B cell (primary cell): ENCODE measurements around the gene ARRB1. TPM values are rescaled to one million over a fixed set of nuclear protein-coding genes. Genes with fewer than 3 reads are reported as not detected.

Experiments used
- ATAC-seq: fragments of 200-7000 bp; cut with Tn5 transposase; one replicate; pipeline ENCODE4 v1.10.0; 2021; ENCODE audit warnings: low read depth, mild to moderate bottlenecking, moderate number of reproducible peaks, moderate library complexity
- CTCF ChIA-PET: fragments of 350-600 bp; sonication (Branson Sonifier 250); formaldehyde crosslinking; loops from one replicate; lab custom pipeline; 2021; ENCODE audit warnings: antibody characterized with exemption, inconsistent platforms; lab: Charles Lee
- POLR2A ChIA-PET: fragments of 350-600 bp; sonication (Branson Sonifier 250); formaldehyde crosslinking; loops from one replicate; lab custom pipeline; 2021; ENCODE audit warnings: antibody characterized with exemption; lab: Charles Lee
- DNase-seq: peaks from one replicate; pipeline ENCODE4 v3.0.0; 2013
- H2AFZ ChIP-seq: 2 replicates; pipeline ENCODE4 v1.6.1; 2012; ENCODE audit warnings: mild to moderate bottlenecking, low read depth, low read length; ENCODE audit not compliant: insufficient read depth, poor library complexity, severe bottlenecking
- H3K27ac ChIP-seq, 2 donors: 1 replicate in 1 of 2; 2 replicates in 1 of 2; pipeline ENCODE4 v1.5.1; 2012 to 2013; ENCODE audit warnings: low read length in 2 of 2, mild to moderate bottlenecking in 2 of 2, moderate library complexity in 1 of 2
- H3K27me3 ChIP-seq, 4 experiments: fragments of 200-600 bp in 1 of 4; sonication (generic) in 1 of 4; replicated peaks in 1 of 4; 1 replicate in 2 of 4; 2 replicates in 2 of 4; pipeline versions ENCODE4 v1.6.1 to v1.7.0; 2013 to 2016; ENCODE audit warnings: low read length in 3 of 4, mild to moderate bottlenecking in 2 of 4, mixed read lengths in 1 of 4, moderate library complexity in 1 of 4; ENCODE audit not compliant: insufficient read depth in 4 of 4, control insufficient read depth in 3 of 4; ENCODE audit errors: control extremely low read depth in 1 of 4
- H3K36me3 ChIP-seq, 2 experiments: replicated peaks in 1 of 2; 1 replicate in 1 of 2; 2 replicates in 1 of 2; pipeline versions ENCODE4 v1.6.1 to v1.7.1; 2013; ENCODE audit warnings: low read length in 1 of 2; ENCODE audit not compliant: insufficient read depth in 2 of 2, control insufficient read depth in 1 of 2; ENCODE audit errors: control extremely low read depth in 1 of 2, extremely low read depth in 1 of 2
- H3K4me1 ChIP-seq, 2 donors: fragments of 200-600 bp in 1 of 2; sonication (generic) in 1 of 2; 1 replicate in 1 of 2; 2 replicates in 1 of 2; pipeline versions ENCODE4 v1.5.1 to v1.6.1; 2013 to 2017; ENCODE audit warnings: low read length in 2 of 2; ENCODE audit not compliant: control insufficient read depth in 2 of 2, insufficient read depth in 2 of 2
- H3K4me2 ChIP-seq: replicated peaks from 2 replicates; pipeline ENCODE3; 2012; ENCODE audit warnings: mild to moderate bottlenecking, low read depth, low read length; ENCODE audit not compliant: poor library complexity, severe bottlenecking
- H3K4me3 ChIP-seq, 5 experiments: fragments of 200-600 bp in 1 of 5; sonication (generic) in 1 of 5; 1 replicate in 3 of 5; 2 replicates in 2 of 5; pipeline versions ENCODE4 v1.5.1 to v1.7.0; 2011 to 2016; ENCODE audit warnings: low read length in 4 of 5, mild to moderate bottlenecking in 4 of 5, low read depth in 2 of 5, control low read depth in 1 of 5, moderate library complexity in 1 of 5; ENCODE audit not compliant: insufficient read depth in 1 of 5; ENCODE audit errors: control extremely low read depth in 1 of 5, extremely low read depth in 1 of 5
- H3K79me2 ChIP-seq: fragments of 200-600 bp; sonication (generic); one replicate; pipeline ENCODE4 v1.6.0; 2016; ENCODE audit warnings: low read length; ENCODE audit not compliant: control insufficient read depth, insufficient read depth
- H3K9ac ChIP-seq: fragments of 200-600 bp; sonication (generic); 2 replicates; pipeline ENCODE4 v1.6.1; 2017; ENCODE audit warnings: mild to moderate bottlenecking, low read length, moderate library complexity
- H3K9me3 ChIP-seq, 3 donors: one replicate each; pipeline versions ENCODE4 v1.6.1 to v1.7.1; 2013; ENCODE audit warnings: low read length in 2 of 3; ENCODE audit not compliant: control insufficient read depth in 2 of 3, insufficient read depth in 1 of 3; ENCODE audit errors: control extremely low read depth in 1 of 3
- H4K20me1 ChIP-seq: 2 replicates; pipeline ENCODE4 v1.6.0; 2012; ENCODE audit warnings: mild to moderate bottlenecking, low read length; ENCODE audit not compliant: insufficient read depth, control insufficient read depth, poor library complexity, severe bottlenecking
- H3K27ac Mint-ChIP-seq: one replicate; pipeline ENCODE4 v1.8.0; 2021; ENCODE audit warnings: mixed read lengths
- H3K27me3 Mint-ChIP-seq: one replicate; pipeline ENCODE4 v1.8.0; 2021; ENCODE audit warnings: mixed read lengths
- H3K4me1 Mint-ChIP-seq: one replicate; pipeline ENCODE4 v1.8.0; 2021; ENCODE audit warnings: mixed read lengths
- H3K4me3 Mint-ChIP-seq: one replicate; pipeline ENCODE4 v1.8.0; 2021; ENCODE audit warnings: mixed read lengths
- H3K9me3 Mint-ChIP-seq: one replicate; pipeline ENCODE4 v1.8.0; 2022; ENCODE audit warnings: mixed read lengths; ENCODE audit not compliant: insufficient read depth
- CTCF ChIP-seq: fragments of 200-600 bp; IDR thresholded peaks from one replicate; pipeline ENCODE4 v1.8.0; 2022; ENCODE audit warnings: antibody characterized with exemption, mild to moderate bottlenecking
- EZH2 ChIP-seq: IDR thresholded peaks from 2 replicates; pipeline ENCODE4 v1.6.1; 2012; ENCODE audit warnings: borderline replicate concordance, low read depth, mild to moderate bottlenecking, moderate library complexity, low read length; ENCODE audit not compliant: insufficient read depth, poor library complexity, severe bottlenecking
- WGBS: methylation state at CpG from one replicate; pipeline ENCODE4 v1.1.5; 2013; ENCODE audit warnings: missing lambda C conversion rate; ENCODE audit not compliant: insufficient coverage; 5-methylcytosine and 5-hydroxymethylcytosine counted together
- intact Hi-C: fragments of 100-400 bp; cut with micrococcal nuclease; formaldehyde crosslinking; loops from one replicate; pipeline ENCODE4 v1.10.0; 2022
- polyA plus RNA-seq: library from polyadenylated mRNA; depleted of rRNA; stranded (reverse); fragments of >200 nt; gene quantifications from 2 replicates; pipeline ENCODE4 v1.2.3, GENCODE V29; 2012
- total RNA-seq, 2 donors: library from RNA; stranded (reverse); fragments of 120-200 nt in 1 of 2; gene quantifications; 1 replicate in 1 of 2; 2 replicates in 1 of 2; pipeline versions ENCODE4 v1.2.3 to v1.2.4, GENCODE V29; 2013 to 2022

ARRB1 gene
- total and polyA plus RNA-seq, 2 donors (not counting 1 experiment from before 2014, with no cell fraction given), result 1.0 to 1.9 TPM

- Mint-ChIP-seq H3K27ac (no peak overlapping the region), H3K4me1 (no peaks in the 10 kb centered on the region), H3K27me3 (peaks cover 15% of the 10 kb centered on the region), H3K9me3 (no peaks in the 10 kb centered on the region), H3K4me3 (no peak overlapping the region)
- H4K20me1 ChIP-seq, result no peaks in the 10 kb centered on the region
- no peak overlapping the region for H3K4me2 ChIP-seq
- ChIA-PET POLR2A (no interaction called here), CTCF (interaction anchor here (0.9 to 3.3 kb wide), 2 partner anchors 11 to 18 kb away, joined by 3 to 14 read pairs; no protein-coding TSS in a partner anchor)
- TF ChIP-seq EZH2, result no peak
- no peak for TF ChIP-seq CTCF
- no peaks in the 10 kb centered on the region for H3K79me2 ChIP-seq
- no peak overlapping the region for H2AFZ ChIP-seq
- peaks cover 0 to 2% (median 0%) of the 10 kb centered on the region in 3 donors for H3K9me3 ChIP-seq
- no peak overlapping the region for H3K27ac ChIP-seq
- H3K4me3 ChIP-seq, result no peak overlapping the region
- DNase-seq (no peak), ATAC-seq (no peak)
- intact Hi-C loops, result no loop called here
- H3K4me1 ChIP-seq, result no peaks in the 10 kb centered on the region
- WGBS, result 86% methylated on average over 5 of the region's 6 CpGs
- no peaks in the 10 kb centered on the region for H3K36me3 ChIP-seq
- H3K9ac ChIP-seq, result no peak overlapping the region
- peaks cover 0 to 3% (median 0%) of the 10 kb centered on the region in 4 experiments for H3K27me3 ChIP-seq
Measured at GRCh38 chr11:75291741-75292140, 59.7 kb downstream of the ARRB1 start.

- H3K4me1 Mint-ChIP-seq, result no peaks in the 10 kb centered on the region
- H2AFZ ChIP-seq, result no peak overlapping the region
- H3K27ac Mint-ChIP-seq, result no peak overlapping the region
- H3K36me3 ChIP-seq, result no peaks in the 10 kb centered on the region
- TF ChIP-seq CTCF, result no peak
- no peak for TF ChIP-seq EZH2
- H3K9me3 ChIP-seq, result no peaks in the 10 kb centered on the region
- H3K4me3 Mint-ChIP-seq, result no peak overlapping the region
- H3K27me3 ChIP-seq, result peaks cover 0 to 3% (median 0%) of the 10 kb centered on the region in 4 experiments
- no peak overlapping the region for H3K27ac ChIP-seq
- H3K27me3 Mint-ChIP-seq, result peaks cover 12% of the 10 kb centered on the region
- CTCF ChIA-PET, result interaction anchor here (3.3 kb wide), 1 partner anchor 9 kb away, joined by 14 read pairs; no protein-coding TSS in a partner anchor
- intact Hi-C loops, result no loop called here
- no peak overlapping the region for H3K9ac ChIP-seq
- H3K4me2 ChIP-seq, result no peak overlapping the region
- DNase-seq (no peak), ATAC-seq (no peak)
- H3K4me3 ChIP-seq, result no peak overlapping the region
- no peaks in the 10 kb centered on the region for H3K9me3 Mint-ChIP-seq
- no peaks in the 10 kb centered on the region for H3K79me2 ChIP-seq
- no peaks in the 10 kb centered on the region for H3K4me1 ChIP-seq
- 91% methylated on average over 7 of the region's 12 CpGs for WGBS
- POLR2A ChIA-PET, result no interaction called here
- H4K20me1 ChIP-seq, result no peaks in the 10 kb centered on the region
Measured at GRCh38 chr11:75289919-75290318, 61.5 kb downstream of the ARRB1 start.
